GM06990 (cell line): ENCODE results near the gene DLG2.

ENCODE experiments used
- DNase-seq: peaks from one replicate; pipeline ENCODE4 v3.0.0-alpha.2; 2011; ENCODE audit not compliant: insufficient read length; ENCODE audit errors: extremely low read depth
- H3K27me3 ChIP-seq: replicated peaks from 2 replicates; pipeline ENCODE4 v1.6.0; 2011; ENCODE audit warnings: low read length; ENCODE audit not compliant: control insufficient read depth, insufficient read depth
- H3K36me3 ChIP-seq: 2 replicates; pipeline ENCODE4 v1.5.1; 2011; ENCODE audit warnings: low read length; ENCODE audit not compliant: control insufficient read depth, insufficient read depth
- H3K4me3 ChIP-seq: replicated peaks from 2 replicates; pipeline ENCODE4 v1.5.1; 2011; ENCODE audit warnings: low read depth, mild to moderate bottlenecking, control low read depth, low read length
- CTCF ChIP-seq: IDR thresholded peaks from 2 replicates; pipeline ENCODE4 v1.5.1; 2011; ENCODE audit warnings: low read length, control low read depth, mild to moderate bottlenecking, inconsistent platforms; ENCODE audit not compliant: insufficient read depth, poor library complexity, severe bottlenecking

Gene DLG2

GRCh38 chr11:84673753-84674152 lies 953.4 kb downstream of the DLG2 start:
- Histone ChIP-seq H3K4me3 (no peak overlapping the region), H3K27me3 (no peaks in the 10 kb centered on the region), H3K36me3 (no peaks in the 10 kb centered on the region)
- no peak for TF ChIP-seq CTCF
- no peak for DNase-seq

- no peaks in the 10 kb centered on the region for H3K27me3 ChIP-seq
- no peak for TF ChIP-seq CTCF
- no peaks in the 10 kb centered on the region for H3K36me3 ChIP-seq
- DNase-seq: no peak
- H3K4me3 ChIP-seq: no peak overlapping the region
Observed at GRCh38 chr11:84671325-84671999, 955.7 kb downstream of the DLG2 start.

- no peak for TF ChIP-seq CTCF
- no peak for DNase-seq
- Histone ChIP-seq H3K36me3 (no peaks in the 10 kb centered on the region), H3K27me3 (no peaks in the 10 kb centered on the region), H3K4me3 (no peak overlapping the region)
Observed at GRCh38 chr11:84663731-84664130, 963.4 kb downstream of the DLG2 start.

GRCh38 chr11:84660257-84660977 lies 966.7 kb downstream of the DLG2 start:
- DNase-seq: no peak
- TF ChIP-seq CTCF: no peak
- H3K4me3 ChIP-seq: no peak overlapping the region
- H3K36me3 ChIP-seq: no peaks in the 10 kb centered on the region
- H3K27me3 ChIP-seq: no peaks in the 10 kb centered on the region

GRCh38 chr11:84655712-84656111 lies 971.4 kb downstream of the DLG2 start:
- H3K27me3 ChIP-seq: no peaks in the 10 kb centered on the region
- no peak for DNase-seq
- no peaks in the 10 kb centered on the region for H3K36me3 ChIP-seq
- no peak overlapping the region for H3K4me3 ChIP-seq
- no peak for TF ChIP-seq CTCF

- H3K36me3 ChIP-seq: no peaks in the 10 kb centered on the region
- H3K27me3 ChIP-seq: no peaks in the 10 kb centered on the region
- no peak for DNase-seq
- H3K4me3 ChIP-seq: no peak overlapping the region
- no peak for TF ChIP-seq CTCF
Observed at GRCh38 chr11:84648471-84648870, 978.7 kb downstream of the DLG2 start.
